HG03432 (cell line): Measurements from ENCODE around the gene CSF2RB.

ENCODE experiments used
- ATAC-seq: cut with Tn5 transposase; IDR thresholded peaks from one replicate; pipeline ENCODE4 v1.9.1; 2021; ENCODE audit warnings: mild to moderate bottlenecking, moderate library complexity; ENCODE audit not compliant: unreplicated experiment

CSF2RB gene

DNA sequence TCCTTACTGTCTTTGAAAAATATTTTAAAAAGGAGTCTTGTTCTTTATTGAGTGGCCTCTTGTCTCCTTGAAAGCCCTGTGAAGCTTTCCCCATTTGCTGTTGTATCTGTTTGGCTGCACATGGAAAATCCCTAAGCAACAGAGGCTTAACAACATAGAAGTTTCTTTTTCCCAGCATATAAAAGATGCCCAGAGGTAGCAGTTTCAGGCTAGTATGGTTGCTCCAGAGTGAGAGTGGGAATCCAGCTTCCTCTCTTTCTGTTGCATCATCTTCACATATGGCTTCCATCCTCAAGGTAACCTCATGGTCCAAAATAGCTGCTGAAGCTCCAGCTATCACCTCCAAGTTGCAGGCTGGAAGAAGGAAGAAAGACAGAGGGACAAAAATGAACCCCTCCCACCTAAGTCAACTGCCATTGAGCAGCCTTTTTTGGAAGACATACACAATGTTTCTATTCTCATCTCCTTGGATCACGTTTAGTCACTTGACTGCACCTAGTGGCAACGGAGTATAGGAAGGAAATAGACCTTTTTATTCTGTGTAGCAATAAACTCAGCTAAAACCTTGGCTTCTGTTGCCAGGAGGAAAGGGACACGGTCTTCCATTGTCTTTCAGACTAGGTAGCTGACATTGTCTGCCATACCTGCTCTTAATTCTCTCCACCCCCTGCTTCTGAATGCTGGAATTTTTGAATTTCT lies 5.3 kb downstream of the CSF2RB start:
- no peak for ATAC-seq

DNA sequence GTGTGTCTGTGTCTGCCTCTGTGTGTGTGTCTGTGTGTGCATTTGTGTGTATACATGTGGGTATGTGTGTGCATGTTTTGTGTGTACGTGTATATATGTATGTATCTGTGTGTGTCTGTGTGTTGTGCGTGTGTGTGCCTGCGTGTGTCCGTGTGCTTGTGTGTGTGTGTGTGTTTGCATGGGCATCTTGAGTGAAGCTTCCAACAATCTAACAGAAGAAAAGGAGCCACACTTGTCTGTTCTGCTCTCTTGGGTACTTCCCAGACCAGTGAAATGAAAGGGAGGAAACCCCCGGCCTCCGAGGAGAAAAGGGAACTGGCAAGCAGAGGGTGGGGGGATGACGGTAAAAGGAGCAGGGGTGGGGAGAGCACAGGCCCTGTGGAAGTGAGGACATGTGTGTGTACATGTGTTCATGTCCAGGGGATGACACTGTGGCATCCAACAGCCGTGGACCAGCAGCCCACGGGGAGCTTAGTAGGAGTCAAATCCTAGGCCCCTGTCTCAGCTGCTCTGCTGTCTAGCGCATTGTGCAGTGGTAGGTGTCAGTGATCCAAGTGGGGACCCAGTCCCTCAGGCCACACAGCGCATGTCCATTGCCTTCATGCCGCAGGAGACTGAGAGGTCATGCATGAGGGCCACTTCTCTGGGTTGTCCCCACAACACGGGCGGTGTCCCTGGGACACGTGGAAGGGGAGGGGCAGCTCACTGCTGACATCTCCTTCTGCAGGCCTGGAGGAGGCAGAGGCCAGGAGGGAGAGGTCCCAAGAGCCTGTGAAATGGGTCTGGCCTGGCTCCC lies 8.1 kb downstream of the CSF2RB start:
- ATAC-seq = no peak

DNA sequence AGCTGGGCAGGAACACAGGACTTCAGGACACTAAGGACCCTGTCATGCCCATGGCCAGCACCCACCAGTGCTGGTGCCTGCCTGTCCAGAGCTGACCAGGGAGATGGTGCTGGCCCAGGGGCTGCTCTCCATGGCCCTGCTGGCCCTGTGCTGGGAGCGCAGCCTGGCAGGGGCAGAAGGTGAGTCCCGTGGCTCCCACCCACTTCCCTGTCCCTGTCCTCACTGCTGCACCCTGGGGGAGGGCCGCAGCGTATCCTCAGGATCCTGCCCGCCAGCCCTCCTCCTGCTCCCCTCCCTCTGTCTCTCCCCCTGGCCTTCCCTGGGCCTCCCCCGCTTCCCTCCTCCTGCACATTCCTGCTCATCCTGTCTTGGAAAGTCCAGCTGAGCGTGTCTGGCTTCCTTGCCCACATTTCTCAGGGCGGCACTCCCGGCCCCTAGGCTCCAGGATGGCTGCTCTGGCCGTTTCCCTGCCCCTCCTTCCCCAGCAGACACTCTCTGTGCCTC lies 8.7 kb downstream of the CSF2RB start:
- ATAC-seq = no peak

DNA sequence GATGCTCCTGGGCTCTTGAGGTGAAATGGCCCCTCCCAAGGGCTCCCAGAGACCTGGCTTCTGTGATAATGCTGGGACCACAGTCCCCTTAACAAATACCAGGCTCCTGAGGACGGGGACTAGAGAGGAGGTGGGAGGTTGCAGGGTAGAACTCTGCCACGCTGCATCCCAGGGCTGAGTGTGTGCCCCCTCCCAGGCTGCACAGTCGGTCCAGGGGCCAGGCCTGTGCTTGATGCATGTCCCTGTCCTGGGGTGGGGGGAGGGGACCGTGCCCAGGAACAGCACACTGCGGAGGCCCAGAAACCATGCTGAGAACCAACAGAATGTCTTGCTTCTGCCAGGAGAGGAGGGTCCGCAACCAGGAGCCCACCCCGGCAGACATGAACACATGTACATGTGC lies 9.3 kb downstream of the CSF2RB start:
- no peak for ATAC-seq

DNA sequence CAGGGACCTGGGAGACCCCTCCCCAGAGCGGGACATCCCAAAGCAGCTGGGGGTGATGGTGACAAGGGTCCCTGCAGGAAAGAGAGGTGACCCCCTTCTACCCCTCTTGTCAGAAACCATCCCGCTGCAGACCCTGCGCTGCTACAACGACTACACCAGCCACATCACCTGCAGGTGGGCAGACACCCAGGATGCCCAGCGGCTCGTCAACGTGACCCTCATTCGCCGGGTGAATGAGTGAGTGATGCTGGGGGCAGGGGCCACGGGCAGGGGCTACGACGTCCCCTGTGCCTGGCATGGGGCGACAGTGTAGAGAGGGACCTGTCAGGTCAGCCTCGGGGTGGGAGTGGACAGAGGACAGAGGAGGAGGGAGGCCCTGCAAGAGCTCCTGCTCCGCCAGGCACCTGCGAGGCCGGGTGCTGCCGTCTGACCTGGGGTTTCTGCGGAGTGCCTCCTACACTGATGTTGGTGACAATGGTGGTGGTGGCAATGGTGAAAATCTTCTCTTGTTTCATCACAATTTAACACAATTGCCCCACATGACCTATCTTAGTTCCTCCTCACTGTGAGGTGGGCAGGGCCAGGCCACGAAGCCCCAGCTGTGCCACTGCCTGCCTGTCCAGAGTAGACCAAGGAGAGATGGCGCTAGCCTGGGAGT lies 9.8 kb downstream of the CSF2RB start:
- no peak for ATAC-seq

DNA sequence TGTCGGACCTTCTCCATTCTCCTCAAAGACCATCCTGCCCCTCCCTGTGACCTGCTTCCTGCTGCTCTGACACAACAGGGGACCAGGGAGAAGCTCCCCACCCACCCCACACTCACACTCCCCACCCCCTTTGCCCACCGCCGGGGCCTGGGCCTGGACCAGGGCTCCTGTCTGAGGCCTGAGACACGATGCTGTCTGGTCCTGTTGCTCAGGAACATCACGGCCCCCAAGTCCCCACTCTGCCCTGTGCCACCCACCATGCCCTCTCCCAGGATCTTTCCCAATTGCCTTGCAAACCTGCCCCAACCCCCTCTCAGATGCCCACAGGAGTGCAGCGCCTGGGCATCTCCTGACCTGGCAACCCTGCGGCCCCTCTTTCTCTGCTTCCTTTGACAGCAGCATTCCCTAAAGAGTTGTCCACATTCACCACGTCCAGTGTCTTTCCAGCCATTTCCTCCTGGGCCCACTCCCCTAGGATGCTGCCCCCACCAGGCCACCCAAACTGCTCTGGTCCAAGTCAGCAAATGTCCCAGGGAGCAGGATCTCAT lies 10.8 kb downstream of the CSF2RB start:
- ATAC-seq = no peak

DNA sequence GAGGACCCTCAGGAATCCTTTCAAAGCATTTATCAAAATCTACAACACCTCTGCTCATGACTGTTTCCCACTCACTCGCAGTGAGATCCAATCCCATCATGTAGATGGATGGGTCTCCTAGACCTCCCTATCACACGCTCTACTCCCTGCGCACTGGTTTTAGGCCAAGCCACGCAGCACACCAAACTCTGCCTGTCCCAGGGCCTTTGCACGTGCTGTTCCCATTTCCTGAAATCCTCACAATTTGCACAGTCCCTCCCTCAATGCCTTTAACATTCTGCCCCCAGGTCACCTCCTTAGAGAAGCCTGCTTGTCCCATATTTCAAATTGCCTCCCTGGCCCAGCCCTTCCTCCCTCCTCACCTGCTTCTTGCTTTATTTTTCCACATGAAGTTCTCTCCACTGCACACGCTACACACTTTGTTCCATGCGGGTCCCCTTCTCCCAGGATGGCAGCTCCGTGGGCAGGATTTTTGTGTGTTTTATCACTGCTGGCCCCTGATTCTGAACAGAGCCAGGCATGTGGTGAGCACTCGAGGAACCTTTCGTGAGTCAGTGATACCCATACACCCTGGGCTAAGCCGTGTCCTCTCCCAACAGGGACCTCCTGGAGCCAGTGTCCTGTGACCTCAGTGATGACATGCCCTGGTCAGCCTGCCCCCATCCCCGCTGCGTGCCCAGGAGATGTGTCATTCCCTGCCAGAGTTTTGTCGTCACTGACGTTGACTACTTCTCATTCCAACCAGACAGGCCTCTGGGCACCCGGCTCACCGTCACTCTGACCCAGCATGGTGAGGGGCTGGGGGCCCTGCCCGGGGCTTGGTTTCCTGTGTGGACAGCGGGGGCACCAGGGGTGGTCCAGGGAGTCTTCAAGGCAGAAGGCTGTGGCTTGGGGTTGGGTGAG lies 12.2 kb downstream of the CSF2RB start:
- no peak for ATAC-seq

DNA sequence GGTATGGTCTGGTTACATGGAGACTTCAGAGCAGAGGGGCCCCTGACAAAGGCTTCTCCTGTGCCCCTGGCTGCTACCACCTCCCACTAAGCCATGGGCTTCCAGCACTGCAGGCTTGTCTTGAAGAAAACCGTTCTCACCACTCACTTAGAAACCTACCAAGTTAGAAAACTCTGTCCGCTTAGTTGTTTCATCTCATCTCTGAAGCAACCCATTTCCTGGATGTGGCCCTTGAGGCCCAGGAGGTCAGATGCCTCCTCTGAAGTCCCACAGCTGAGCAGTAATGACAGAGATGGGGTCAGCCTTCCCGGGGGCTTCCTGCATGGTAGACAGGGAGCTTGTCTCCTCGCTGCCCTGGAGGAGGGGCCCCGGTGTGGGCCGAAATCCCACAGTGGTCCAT lies 12.9 kb downstream of the CSF2RB start:
- ATAC-seq = no peak

DNA sequence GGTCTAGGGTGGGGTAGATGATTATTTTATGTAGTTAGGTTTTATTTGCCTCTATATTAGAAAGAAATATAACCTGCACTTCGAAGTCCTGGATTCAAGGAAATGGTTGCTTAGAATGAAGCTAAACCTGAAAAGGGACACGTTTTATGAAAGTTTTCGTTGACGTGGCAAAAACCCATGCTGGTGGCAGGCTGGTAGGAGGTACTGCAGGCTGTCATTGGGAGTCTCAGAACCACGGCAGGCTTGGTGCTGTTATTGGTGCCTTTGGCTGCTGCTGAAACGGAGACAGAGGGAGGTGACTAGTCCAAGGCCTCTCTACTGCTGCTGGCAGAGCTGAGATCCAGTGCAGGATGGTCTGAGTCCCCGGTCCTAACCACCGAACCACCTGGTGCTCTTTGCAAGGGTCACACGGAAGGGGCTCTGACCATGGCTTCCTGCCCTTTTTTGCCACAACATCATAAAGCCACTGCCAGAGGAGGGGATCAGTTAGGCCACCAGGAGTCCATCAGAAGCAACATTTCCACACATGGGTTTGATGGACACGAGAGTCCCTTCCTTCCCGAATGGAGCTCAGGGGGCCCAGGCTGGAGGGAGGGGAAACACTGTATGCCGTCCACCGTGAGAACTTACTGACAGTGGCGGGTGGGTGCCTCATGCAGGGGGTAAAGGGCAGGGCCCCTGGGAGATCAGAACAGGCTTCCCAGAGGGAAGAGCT lies 13.4 kb downstream of the CSF2RB start:
- no peak for ATAC-seq

DNA sequence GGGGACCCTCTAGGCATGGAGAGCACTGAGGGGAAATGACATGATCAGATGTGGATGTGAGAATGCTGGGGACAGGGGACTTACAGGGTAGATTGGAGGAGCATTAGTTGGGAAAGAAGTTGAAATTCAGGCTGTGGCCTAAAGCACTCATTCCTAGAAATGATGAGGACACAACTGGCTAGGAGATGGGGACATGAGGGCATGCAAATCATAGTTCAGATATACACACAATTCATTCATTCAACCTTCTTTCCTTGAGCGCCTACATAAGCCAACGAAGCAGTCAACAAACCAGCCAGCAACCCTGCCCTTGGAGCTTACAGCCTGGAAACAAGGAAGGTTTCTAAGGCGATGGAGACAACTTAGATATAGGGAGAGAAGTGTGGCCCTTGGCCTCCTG lies 14.2 kb downstream of the CSF2RB start:
- no peak for ATAC-seq

DNA sequence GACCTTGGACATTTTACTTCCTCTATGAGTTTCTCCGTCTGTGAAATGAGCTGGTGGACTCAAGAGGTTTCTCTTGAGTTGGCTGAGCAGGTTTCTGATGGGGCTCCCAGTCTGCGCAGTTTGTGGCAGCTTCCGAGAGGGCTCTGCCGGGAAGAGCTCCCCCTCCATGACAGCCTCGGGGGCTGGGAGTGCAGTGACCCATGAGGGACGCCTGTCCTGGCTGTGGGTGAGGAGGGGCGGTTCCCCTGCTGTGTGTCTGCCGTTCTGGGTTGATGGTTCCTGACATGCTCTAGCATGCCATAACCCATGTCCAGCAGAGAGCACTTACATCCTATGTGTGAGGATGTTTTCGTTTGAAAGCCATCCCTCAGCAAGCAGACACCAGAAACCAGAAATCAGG lies 14.8 kb downstream of the CSF2RB start:
- no peak for ATAC-seq

DNA sequence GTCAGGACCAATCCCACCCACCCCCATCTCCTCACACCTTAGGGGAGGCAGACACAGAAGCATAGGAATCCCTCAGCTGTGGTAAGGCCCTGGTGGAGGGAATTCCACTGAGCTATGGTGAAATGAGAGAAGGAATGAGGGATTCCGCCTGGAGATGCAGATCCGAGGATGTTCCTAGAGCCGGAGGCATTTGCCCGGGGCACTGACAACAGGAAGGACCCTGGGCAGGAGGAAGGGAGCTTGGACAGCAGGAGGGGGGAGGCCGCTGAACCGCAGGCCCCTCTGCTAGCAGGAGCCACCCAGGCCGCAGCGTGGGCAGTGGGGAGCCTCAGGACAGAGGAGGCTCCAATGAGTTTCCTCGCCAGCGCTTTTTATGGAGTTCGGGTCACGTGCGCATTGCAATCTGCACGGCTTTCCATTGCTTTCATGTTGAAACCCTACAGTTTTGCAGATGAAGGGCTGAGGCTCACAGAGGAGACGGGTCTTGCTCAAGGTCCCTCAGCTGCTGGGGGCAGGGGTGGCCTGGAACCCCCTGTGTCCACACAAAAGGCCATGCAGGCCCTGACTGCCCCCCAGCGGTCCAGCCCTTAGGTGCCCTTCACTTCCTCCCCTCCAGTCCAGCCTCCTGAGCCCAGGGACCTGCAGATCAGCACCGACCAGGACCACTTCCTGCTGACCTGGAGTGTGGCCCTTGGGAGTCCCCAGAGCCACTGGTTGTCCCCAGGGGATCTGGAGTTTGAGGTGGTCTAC lies 15.5 kb downstream of the CSF2RB start:
- ATAC-seq = no peak

DNA sequence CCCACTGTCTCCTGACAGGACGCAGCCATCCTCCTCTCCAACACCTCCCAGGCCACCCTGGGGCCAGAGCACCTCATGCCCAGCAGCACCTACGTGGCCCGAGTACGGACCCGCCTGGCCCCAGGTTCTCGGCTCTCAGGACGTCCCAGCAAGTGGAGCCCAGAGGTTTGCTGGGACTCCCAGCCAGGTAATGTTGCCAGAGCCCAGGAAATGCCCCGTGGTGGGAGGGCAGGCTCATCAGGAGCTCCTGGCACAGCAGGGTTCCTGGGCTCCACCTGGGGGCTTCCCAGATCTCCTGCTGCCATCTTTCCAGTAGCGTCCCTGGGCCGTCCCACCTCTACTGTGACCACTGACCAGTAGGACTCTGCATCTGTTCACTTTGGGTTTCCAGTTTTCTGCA lies 16.2 kb downstream of the CSF2RB start:
- ATAC-seq = no peak

DNA sequence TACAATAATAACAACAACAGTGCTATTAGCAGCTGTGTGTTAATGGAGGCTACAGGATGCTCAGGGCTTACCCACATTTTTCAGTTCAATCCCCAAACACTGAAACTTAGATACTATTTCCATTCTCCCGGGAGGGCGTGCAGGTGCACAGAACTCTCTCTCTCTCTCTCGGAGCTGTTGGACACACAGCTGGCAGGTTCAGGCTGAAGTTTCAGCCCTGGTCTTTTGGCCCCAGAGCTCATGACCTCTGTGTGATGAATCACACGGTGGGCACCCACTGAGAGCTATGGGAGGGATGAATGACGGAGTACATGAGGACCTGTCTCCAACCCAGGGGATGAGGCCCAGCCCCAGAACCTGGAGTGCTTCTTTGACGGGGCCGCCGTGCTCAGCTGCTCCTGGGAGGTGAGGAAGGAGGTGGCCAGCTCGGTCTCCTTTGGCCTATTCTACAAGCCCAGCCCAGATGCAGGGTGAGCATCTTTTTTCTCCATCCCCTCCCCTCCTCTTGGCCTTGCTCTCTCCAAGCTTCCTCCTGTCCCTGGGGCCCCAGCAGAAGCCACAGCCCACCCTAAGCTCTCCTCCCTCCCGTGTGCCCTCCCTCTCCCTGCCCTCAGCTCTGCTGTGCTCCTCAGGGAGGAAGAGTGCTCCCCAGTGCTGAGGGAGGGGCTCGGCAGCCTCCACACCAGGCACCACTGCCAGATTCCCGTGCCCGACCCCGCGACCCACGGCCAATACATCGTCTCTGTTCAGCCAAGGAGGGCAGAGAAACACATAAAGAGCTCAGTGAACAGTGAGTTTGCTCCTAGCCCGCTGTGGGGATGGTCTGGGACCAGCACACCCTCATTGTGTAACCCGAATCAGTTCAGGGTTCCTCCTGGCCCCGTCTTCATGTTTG lies 16.9 kb downstream of the CSF2RB start:
- no peak for ATAC-seq

DNA sequence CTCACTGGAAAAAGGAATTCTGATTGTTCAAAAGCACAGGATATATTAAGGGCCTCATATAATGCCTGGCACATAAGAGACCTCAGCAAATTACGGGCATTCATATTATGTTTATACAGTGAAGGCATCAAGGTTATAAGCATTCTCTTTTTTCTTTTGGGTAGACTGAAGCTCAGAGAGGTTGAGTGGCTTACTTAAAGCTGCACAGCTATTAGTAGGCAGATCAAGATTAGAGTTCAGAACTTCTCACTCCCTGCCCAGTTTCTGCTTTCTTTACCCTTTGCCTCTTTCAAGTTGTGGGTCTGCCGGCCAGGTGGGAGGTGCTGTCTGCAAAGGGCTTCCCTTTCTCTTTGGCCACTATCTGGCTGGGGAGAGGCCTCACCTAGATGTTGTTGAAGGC lies 18.0 kb downstream of the CSF2RB start:
- no peak for ATAC-seq

DNA sequence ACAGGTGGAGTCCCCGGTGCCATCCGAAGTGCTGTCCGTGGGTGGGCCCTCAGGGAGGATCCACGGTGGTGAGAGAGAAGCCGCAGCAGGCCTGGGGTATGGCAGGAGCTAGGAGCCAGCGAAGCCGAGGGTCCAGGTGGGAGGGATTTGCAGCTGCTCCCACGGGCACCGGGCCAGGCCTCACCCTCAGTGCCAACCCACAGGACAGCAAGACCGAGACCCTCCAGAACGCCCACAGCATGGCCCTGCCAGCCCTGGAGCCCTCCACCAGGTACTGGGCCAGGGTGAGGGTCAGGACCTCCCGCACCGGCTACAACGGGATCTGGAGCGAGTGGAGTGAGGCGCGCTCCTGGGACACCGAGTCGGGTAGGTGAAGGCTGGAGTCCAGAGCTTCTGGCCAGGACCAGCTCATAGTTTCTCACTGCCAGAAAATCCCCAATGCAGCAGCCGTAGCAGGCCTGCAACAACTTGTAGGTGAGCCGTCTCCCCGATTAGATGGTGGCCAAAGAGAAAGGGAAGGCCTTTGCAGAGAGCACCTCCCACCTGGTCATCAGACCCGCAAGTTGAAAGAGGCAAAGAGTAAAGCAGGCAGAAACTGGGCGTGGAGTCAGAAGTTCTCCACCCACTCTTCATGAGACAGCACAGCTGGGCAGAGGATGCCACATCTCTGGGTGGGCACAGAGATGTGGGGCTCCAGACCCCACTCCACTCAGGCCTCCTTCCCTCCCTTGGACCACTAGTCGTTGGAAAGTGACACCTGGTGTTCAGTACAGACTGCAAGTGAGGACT lies 20.4 kb downstream of the CSF2RB start:
- no peak for ATAC-seq
